ENCODE data around the gene CTSE.
"Not testable (repeated sequence)": the region's sequence is repeated elsewhere in the genome, so short reads cannot be mapped to it uniquely, and the experiment has no call there.

Gene CTSE

DNA sequence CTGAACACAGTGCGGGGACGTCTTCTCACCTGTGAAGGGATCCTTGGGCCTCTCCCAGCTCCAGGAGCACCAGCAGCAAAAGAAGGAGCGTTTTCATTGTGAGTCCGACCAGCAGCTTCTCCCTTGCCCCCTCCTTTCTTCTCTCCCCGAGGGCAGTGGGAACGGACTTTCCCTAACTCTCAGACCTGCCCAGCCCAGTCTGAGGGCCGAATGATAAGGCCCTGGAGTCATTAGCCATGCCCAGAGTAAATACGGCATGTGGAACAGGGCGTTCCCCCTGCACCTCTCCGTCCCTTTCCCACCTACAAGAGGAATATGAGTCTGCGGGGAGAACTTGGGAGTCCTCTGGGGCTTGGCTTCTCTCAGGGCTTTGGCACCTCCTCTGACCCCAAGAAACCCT is at the start of gene CTSE:
Gene CTSE, minus strand, starts transcription at position 201 of the 400 bp plus-strand sequence. Its CDS starts 104 bp downstream, at position 97.
- no peak for DNase-seq

DNA sequence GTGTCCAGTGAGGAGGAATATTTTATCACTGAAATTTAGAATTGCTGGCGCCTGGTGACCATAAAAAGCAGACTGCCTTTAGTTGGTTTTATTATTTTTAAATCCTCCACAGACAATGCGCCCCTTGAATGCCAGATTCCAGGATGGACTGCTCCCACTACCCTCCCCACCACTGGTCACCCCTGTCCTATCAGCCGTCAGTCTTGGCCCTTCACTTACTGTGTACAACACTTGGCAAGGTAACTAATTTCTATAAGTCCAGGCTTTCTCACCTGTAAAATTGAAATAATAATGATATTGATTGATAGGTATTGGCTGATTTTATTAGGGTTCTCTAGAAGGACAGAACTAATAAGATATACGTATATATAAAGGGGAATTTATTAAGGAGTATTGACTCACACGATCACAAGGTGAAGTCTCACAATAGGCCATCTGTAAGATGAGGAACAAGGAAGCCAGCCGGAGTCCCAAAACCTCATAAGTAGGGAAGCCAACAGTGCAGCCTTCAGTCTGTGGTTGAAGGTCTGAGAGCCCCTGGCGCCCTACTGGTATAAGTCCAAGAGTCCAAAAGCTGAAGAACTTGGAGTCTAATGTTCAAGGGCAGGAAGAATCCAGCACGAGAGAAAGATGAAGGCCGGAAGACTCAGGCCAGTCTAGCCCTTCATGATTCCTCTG is 47.1 kb upstream of the CTSE start:
- no peak for DNase-seq

DNA sequence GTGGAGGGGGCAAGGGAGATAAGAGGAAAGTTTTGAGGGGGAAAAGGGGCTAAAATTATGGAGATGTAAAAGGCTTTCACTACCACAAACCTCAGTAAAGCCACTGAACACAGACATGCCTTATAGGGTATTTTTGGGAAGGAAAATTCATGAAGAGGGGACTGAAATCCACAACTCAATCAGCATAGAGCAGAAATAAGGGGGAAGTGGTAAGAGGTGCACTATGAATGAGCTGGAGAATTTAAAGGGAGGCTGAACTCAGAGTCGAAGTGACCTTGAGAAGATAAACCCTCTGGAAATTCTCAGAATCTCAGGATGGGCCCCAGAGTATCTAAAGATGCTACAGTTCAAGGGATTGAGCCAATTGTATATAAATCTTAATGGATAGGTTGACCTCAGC is 44.6 kb upstream of the CTSE start:
- no peak for DNase-seq

DNA sequence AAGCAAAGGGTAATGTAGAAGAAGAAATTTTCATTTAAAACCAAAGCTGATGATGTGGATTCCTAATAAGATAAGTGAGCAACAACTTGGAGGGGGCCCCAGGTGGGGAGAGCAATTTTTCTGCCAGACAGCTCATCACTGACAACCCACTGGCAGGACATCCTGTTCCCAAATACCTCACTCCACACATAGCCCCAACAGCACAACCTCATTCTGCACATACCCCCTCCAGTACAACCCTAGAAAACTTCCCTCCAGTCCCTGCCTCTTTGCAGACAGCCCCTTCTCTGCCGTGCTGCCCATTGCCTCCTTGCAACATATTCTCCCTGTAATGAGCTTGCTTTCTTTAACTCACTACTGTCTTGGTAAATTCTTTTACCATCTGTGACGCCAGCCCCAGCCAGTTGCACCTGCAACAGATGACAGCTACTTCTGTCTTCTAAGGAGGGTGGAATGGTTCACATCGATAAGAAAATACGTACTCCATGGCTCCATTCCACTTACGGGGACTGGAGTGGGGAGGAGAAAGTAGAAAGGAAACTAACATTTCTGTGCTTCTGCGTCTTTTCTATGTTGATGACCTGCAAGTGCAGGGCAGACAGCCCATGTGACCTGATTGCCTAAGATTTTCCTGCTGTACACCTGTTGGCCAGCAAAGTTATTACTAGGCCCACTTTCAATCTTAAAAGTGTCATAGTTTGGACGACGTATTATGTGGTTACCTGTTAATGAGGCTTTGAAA is 44.0 kb upstream of the CTSE start:
- peak; percentile 87 for DNase-seq

DNA sequence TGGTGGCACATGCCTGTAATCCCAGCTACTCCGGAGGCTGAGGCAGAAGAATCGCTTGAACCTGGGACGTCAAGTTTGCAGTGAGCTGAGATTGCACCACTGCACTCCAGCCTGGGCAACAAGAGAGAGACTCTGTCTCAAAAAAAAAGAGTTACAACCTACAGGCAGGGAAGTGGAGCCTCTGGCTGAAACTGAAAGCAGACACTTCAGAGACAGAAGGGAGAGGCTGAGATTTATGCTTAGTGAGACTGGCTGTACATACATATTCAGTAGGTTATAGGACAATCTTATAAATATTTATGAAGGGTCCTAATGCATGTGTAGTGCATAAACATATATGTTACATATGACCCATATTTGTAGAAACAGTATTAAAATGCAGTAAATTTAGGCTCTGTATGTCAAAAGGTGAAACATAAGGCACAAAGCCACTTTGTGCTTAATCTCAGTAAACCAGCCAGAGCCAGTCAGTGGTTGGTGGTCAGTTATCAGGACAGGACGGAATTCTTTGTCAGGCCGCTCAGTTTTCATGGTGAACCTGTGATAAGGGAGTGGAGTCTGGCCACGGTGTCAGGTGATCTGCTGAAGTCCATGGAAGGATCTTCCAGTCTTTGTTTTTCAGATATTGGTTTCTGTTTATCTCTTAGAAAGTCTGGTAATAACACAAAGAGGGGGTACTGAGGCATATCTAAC is 42.9 kb upstream of the CTSE start:
- DNase-seq: peak; percentile 76

DNA sequence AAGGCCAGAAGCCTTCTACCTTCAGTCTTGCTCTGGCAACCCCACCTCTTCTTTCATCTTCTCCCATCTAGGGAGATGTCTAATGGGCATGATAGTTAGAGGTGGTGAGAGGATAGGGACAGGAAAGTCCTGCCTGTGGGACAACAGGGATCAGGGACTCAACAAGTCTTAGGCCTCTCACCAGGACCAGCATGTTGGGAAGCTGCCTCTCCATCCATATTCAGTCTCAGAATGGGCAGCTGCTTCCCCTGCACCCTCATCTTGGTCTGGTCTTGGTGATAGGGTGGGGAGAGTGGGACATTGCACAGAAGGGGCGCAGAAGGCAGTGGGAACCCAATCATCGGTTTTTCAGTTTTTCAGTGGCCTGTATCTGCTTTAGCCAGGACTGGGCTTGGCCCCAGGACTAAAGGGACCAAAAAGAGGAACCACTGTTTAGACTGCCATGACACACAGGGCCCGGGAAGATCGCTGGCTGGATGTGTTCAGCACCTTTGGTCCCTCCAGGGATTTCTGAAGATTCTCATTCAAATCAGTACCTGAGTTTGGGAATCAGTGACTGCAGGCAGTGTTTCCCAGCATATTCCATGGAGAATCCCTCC is 42.0 kb upstream of the CTSE start:
- no peak for DNase-seq

DNA sequence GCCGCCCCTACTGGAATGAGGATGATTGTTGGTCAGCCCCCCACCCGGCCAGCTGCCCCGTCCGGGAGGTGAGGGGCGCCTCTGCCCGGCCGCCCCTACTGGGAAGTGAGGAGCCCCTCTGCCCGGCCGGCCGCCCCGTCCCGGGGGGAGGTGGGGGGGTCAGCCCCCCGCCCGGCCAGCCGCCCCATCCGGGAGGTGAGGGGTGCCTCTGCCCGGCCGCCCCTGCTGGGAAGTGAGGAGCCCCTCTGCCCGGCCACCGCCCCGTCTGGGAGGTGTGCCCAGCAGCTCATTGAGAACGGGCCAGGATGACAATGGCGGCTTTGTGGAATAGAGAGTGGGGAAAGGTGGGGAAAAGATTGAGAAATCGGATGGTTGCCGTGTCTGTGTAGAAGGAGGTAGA is 40.8 kb upstream of the CTSE start:
- not testable (repeated sequence) for DNase-seq

DNA sequence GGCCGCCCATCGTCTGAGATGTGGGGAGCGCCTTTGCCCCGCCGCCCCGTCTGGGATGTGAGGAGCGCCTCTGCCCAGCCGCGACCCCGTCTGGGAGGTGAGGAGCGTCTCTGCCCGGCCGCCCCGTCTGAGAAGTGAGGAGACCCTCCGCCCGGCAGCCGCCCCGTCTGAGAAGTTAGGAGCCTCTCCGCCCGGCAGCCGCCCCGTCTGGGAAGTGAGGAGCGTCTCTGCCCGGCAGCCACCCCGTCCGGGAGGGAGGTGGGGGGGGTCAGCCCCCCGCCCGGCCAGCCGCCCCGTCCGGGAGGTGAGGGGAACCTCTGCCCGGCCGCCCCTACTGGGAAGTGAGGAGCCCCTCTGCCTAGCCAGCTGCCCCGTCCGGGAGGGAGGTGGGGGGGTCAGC is 40.3 kb upstream of the CTSE start:
- DNase-seq: not testable (repeated sequence)

DNA sequence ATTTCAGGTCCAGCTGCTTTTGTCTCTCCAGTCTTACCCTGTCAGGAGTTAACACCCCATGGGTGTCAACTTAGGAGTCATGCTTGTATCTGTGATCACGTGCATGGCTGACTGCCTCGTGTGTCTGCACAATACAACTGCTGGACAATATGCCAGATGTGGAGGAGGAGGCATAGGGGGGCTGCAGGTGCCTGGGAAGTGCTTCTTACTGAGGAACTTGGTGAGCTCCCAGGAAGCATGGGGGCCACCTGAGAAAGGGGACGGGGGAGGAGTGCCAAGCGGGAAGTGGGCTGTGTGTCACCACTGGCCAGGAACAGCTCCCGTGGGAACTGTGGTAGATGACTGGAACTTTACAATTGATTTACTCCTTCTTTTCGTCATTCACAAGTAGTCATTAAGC is 38.8 kb upstream of the CTSE start:
- no peak for DNase-seq

DNA sequence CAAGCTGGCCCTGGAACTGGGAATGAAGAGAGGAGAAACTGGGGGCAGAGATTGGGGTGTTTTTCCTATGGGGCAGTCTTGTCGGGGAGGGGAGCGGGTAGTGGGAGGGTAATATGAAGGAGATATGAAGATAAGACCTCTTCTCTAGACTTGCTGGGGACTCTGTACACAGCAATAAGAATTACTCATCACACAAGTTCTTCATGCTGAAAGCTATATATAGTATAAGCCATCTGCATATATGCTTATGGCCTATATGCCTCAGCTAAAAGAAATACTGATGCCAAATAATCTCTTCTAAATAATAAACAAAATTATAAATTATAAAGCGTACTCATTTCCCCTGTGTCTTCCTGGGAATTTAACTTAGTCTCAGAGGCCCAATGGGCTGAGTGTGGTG is 37.1 kb upstream of the CTSE start:
- DNase-seq: no peak

DNA sequence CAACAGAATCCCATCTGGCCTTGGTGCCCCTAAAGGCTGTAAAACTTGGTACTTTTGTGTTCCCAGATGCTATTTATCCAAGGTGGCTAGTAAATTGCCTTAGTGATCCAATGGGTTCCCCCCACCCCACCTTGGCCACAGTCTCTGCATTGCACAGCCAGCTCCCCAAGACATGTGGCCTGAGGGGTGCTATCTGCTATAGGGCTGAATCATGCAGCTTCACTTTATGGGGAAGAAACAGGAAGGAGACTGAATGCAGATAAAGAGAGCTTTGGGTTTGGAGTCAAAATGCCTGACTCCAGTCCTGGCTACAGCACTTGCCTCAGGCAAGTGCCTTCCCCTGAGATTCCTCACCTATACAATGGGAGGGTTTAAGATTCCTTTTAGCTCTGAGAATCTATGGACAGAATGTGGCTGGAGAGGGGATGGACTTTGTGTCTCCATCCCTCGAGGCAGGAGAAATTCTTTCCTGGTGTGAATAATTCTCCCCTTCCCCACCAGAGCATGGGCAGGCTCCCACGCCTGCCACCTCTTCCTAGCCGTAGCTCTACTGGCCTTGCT is 35.7 kb upstream of the CTSE start:
- DNase-seq: no peak

DNA sequence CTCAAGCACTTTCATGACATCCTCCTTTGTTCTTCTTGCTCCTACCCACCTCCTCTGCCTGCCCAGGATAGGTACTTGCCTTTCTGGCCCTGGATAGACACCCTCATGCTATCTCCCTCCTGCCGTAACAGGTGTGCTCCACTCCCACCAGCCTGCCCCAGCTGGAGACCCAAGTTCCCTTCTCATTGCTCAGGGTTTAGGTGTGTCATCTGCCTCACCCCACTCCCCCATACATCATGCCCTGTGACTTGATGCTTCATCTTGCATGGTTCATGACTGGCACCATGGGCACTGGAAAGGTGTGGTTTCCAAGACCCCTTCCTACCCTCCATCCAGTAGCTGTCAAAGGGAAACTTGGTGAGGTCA is 35.2 kb upstream of the CTSE start:
- DNase-seq: no peak

DNA sequence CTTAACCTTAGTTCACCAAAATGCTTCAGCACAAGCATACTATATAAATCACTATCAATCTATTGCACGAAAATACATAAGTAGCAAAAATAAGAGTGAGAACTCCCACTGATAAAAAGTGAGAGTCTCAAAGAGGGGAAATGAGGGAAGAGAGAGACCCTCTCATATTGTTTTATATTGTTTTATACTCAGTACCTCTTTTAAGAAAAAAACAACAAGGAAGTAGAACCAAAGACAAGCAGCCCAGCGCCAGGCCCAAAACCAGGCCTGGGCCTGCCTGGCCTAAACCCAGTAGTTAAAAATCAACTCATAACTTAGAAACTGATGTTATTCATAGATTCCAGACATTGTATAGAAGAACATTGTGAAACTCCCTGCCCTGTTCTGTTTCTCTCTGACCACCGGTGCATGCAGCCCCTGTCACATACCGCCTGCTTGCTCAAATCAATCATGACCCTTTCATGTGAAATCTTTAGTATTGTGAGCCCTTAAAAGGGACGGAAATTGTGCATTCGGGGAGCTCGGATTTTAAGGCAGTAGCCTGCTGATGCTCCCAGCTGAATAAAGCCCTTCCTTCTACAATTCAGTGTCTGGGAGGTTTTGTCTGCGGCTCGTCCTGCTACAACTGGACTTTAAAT is 34.7 kb upstream of the CTSE start:
- not testable (repeated sequence) for DNase-seq

DNA sequence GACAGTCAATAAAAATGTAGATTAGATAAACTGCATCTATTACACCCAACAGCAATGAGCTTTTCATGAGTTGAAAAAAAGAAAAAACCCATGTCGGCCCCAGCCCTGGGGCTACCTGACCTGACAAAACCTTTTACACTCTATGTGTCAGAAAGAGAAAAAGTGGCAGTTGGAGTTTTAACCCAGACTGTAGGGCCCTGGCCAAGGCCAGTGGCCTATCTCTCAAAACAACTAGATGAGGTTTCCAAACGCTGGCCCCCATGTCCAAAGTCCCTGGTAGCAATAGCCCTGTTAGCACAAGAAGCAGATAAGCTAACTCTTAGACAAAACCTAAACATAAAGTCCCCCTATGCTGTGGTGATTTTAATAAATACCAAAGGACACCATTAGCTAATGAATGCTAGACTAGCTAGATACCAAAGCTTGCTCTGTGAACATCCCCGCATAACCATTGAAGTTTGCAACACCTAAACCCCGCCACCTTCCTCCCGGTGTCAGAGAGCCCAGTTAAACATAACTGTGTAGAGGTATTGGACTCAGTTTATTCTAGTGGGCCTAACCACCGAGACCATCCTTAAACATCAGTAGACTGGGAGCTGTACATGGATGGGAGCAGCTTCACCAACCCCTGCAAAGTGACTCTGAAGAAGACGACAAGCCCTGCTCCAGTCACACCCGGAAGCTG is 32.1 kb upstream of the CTSE start:
- DNase-seq: not testable (repeated sequence)

DNA sequence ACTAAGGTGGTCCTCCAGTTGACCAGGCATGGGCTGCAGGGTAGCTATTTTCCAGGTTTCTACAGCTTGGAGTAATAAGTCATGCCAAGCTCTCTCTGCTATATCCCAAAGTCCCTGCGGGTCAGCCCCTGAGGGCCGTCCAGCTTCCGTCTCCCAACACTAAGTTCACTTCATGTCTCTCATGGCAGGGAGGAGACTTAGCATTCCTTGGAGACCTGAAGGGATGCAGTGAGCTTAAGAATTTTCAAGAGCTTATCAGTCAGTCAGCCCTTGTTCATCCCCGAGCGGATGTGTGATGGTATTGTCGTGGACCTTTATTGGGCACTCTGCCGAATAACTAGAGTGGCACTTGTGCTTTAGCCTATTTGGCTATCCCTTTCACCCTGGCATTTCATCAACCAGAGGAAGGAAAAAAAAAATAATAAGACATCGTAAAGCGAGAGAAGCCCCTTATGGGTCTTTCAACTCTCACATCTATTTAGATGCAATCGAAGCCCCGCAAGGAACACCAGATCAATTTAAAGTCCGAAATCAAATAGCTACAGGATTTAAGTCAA is 31.5 kb upstream of the CTSE start:
- not testable (repeated sequence) for DNase-seq

DNA sequence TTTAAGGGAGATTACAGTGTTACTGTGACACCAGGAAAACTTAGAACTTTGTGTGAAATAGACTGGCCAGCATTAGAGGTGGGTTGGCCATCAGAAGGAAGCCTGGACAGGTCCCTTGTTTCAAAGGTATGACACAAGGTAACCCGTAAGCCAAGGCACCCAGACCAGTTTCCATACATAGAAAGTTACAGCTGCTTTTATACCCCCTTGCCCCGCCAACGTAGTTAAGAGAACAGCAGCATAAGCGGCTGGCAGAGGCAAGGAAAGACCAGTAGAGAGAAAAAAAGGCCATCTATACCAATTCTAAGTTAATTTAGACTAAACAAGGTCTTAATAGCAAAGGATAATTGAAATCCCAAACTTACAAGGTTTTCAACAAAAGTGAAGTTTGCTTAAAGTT is 29.9 kb upstream of the CTSE start:
- peak; percentile 67 for DNase-seq

DNA sequence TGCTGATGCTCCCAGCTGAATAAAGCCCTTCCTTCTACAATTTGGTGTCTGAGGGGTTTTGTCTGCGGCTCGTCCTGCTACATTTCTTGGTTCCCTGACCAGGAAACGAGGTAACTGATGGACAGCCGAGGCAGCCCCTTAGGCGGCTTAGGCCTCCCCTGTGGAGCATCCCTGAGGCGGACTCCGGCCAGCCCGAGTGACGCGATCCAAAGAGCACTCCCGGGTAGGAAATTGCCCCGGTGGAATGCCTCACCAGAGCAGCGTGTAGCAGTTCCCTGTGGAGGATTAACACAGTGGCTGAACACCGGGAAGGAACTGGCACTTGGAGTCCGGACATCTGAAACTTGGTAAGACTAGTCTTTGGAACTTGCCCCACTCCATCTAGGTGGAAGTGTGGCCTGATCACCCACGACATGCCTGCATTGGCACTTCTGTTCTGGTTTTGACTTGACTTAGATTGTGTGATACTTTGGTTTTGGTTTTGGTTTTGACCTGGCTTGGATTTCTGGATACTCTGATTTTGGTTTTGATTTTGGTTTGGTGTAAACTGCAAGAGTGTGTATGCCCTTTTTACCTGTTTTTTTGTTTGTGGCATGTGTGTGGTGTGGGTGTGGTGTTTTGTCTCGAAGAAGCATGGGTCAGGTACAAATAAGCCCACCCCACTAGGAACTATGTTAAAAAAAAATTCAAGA is 29.4 kb upstream of the CTSE start, which contains the start of gene RHEX:
Gene RHEX, plus strand, starts transcription at position 255 of the 692 bp plus-strand sequence. CDS start 44,656 bp downstream, outside the sequence.
- DNase-seq: peak; percentile 62

DNA sequence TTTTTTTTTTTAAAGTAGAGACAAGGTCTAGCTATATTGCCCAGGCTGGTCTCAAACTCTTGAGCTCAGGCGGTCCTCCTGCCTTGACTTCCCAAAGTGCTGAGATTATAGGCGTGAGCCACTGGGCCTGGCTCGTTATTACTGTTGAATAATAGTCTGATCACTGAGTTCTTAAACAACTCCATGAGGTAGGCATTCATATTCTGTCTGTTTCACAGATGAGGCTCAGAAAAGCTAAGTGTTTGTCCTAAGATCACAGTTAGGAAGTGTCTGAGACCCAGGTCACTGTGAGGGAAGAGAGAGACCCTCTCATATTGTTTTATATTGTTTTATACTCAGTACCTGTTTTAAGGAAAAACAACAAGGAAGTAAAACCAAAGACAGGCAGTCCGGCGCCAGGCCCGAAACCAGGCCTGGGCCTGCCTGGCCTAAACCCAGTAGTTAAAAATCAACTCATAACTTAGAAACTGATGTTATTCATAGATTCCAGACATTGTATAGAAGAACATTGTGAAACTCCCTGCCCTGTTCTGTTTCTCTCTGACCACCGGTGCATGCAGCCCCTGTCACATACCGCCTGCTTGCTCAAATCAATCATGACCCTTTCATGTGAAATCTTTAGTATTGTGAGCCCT is 28.7 kb upstream of the CTSE start:
- not testable (repeated sequence) for DNase-seq

DNA sequence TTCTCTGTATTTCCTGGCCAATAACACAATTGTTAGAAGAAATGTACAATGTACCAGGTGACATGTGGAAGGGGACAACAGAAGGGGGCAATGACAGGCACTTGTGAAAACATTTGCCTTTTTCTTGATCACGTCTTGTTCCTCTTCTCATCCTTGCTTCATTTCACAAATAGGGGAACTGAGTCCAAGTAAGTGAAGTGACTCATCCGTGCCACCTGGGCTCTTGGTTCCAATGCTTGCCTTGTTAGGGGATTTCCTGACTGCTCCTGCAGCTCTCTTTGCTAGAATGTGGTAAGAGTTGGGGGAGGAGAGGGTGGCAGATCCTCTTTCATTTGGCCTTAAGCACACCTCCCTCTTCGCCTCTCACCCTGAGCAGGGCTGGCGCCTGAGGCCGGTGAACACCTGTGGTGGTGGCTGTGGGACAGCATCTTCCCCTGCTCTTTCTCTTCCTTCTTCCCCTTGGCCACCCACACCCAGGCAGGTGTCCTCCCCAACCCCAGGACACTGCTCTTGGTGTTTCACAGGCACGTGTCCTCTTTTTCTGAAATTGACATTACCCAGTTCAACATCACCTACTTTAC is 27.1 kb upstream of the CTSE start:
- DNase-seq: peak; percentile 99

Data from RPMI8226 (cell line).